ENCODE measurements around the gene CYTIP.

CYTIP gene

GRCh38 chr2:157460384-157460837 lies 16.5 kb upstream of the CYTIP start:
- no peaks in the 10 kb centered on the region for H3K27me3 ChIP-seq (replicated peaks)

GRCh38 chr2:157459486-157459885 lies 15.6 kb upstream of the CYTIP start:
- no peak overlapping the region for H3K27ac ChIP-seq
- TF ChIP-seq CTCF (IDR thresholded peaks at IDR 0.05; ENCODE audit: low read depth, low read length, missing control alignments), result no peak
- no peaks in the 10 kb centered on the region for H3K36me3 ChIP-seq (replicated peaks)
- DNase-seq, result no peak
- no peaks in the 10 kb centered on the region for H3K27me3 ChIP-seq (replicated peaks)
- in situ Hi-C loops (cut with HindIII; ENCODE audit: low pct_ligation_motif_present, low sequenced_read_pairs), result no loop called here
- no peak overlapping the region for H3K4me3 ChIP-seq (ENCODE audit: low read depth, low read length)

More at GRCh38 chr2:157460384-157460837, 16.5 kb upstream of the CYTIP start:
- in situ Hi-C loops (cut with HindIII; ENCODE audit: low pct_ligation_motif_present, low sequenced_read_pairs), result no loop called here
- Histone ChIP-seq H3K4me3 (ENCODE audit: low read depth, low read length) (no peak overlapping the region), H3K36me3 (replicated peaks) (no peaks in the 10 kb centered on the region), H3K27ac (no peak overlapping the region)
- TF ChIP-seq CTCF (IDR thresholded peaks at IDR 0.05; ENCODE audit: low read depth, low read length, missing control alignments), result no peak
- DNase-seq, result no peak

- H3K27me3 ChIP-seq (replicated peaks), result no peaks in the 10 kb centered on the region
These were observed 3.9 kb upstream of the CYTIP start for GRCh38 chr2:157447741-157448140.

GRCh38 chr2:157447031-157447430 lies 3.1 kb upstream of the CYTIP start:
- no peaks in the 10 kb centered on the region for H3K27me3 ChIP-seq (replicated peaks)
- H3K36me3 ChIP-seq (replicated peaks), result no peaks in the 10 kb centered on the region
- no peak for TF ChIP-seq CTCF (IDR thresholded peaks at IDR 0.05; ENCODE audit: low read depth, low read length, missing control alignments)
- DNase-seq, result no peak
- in situ Hi-C loops (cut with HindIII; ENCODE audit: low pct_ligation_motif_present, low sequenced_read_pairs), result no loop called here
- no peak overlapping the region for H3K27ac ChIP-seq
- H3K4me3 ChIP-seq (ENCODE audit: low read depth, low read length), result no peak overlapping the region

More at GRCh38 chr2:157447741-157448140, 3.9 kb upstream of the CYTIP start:
- no peaks in the 10 kb centered on the region for H3K36me3 ChIP-seq (replicated peaks)
- no peak overlapping the region for H3K27ac ChIP-seq
- H3K4me3 ChIP-seq (ENCODE audit: low read depth, low read length), result no peak overlapping the region
- TF ChIP-seq CTCF (IDR thresholded peaks at IDR 0.05; ENCODE audit: low read depth, low read length, missing control alignments), result no peak
- no peak for DNase-seq
- in situ Hi-C loops (cut with HindIII; ENCODE audit: low pct_ligation_motif_present, low sequenced_read_pairs), result no loop called here

GRCh38 chr2:157444641-157445040 lies 752 bp upstream of the CYTIP start:
- Histone ChIP-seq H3K4me3 (ENCODE audit: low read depth, low read length) (no peak overlapping the region), H3K36me3 (replicated peaks) (no peaks in the 10 kb centered on the region), H3K27me3 (replicated peaks) (no peaks in the 10 kb centered on the region), H3K27ac (no peak overlapping the region)
- no peak for DNase-seq
- no peak for TF ChIP-seq CTCF (IDR thresholded peaks at IDR 0.05; ENCODE audit: low read depth, low read length, missing control alignments)
- in situ Hi-C loops (cut with HindIII; ENCODE audit: low pct_ligation_motif_present, low sequenced_read_pairs), result no loop called here

GRCh38 chr2:157443090-157443489 lies 799 bp downstream of the CYTIP start:
- no peak for DNase-seq
- no peaks in the 10 kb centered on the region for H3K27me3 ChIP-seq (replicated peaks)
- H3K27ac ChIP-seq, result no peak overlapping the region
- no peak for TF ChIP-seq CTCF (IDR thresholded peaks at IDR 0.05; ENCODE audit: low read depth, low read length, missing control alignments)
- H3K36me3 ChIP-seq (replicated peaks), result no peaks in the 10 kb centered on the region
- no peak overlapping the region for H3K4me3 ChIP-seq (ENCODE audit: low read depth, low read length)
- in situ Hi-C loops (cut with HindIII; ENCODE audit: low pct_ligation_motif_present, low sequenced_read_pairs), result no loop called here

Data from brain microvascular endothelial cell (primary cell).